Measurements from ENCODE around the gene PARVG.

GRCh38 chr22:44153710-44154109, 27.0 kb upstream of the PARVG start:
- TF ChIP-seq CTCF (IDR thresholded peaks at IDR 0.05; ENCODE audit: low read depth, low read length) (no peak), MYC (IDR thresholded peaks at IDR 0.05; ENCODE audit: low read depth, low read length) (no peak)

Measured in NB4 (cell line).